ENCODE results near the gene DSTYK. TPM values are rescaled to one million over a fixed set of nuclear protein-coding genes. Genes with fewer than 3 reads are reported as not detected.

Gene DSTYK
- polyA plus RNA-seq (ENCODE audit: insufficient read length), result 7.5 TPM

- peak; percentile 88 for DNase-seq (ENCODE audit: low read depth)
Observed at GRCh38 chr1:205211169-205211838, at the start of gene DSTYK. Gene DSTYK, minus strand, starts transcription at chr1:205211702. Its CDS starts 167 bp downstream, at chr1:205211535.

- no peak for DNase-seq (ENCODE audit: low read depth)
Observed at GRCh38 chr1:205259998-205260397, 48.5 kb upstream of the DSTYK start.

- no peak for DNase-seq (ENCODE audit: low read depth)
Observed at GRCh38 chr1:205259324-205259832, 47.9 kb upstream of the DSTYK start.

GRCh38 chr1:205258719-205259118, 47.2 kb upstream of the DSTYK start:
- DNase-seq (ENCODE audit: low read depth), result no peak

GRCh38 chr1:205258261-205258691, 46.8 kb upstream of the DSTYK start:
- no peak for DNase-seq (ENCODE audit: low read depth)

- DNase-seq (ENCODE audit: low read depth), result no peak
Observed at GRCh38 chr1:205257735-205258134, 46.2 kb upstream of the DSTYK start.

GRCh38 chr1:205256951-205257625, 45.6 kb upstream of the DSTYK start:
- no peak for DNase-seq (ENCODE audit: low read depth)

GRCh38 chr1:205255941-205256780, 44.7 kb upstream of the DSTYK start:
- peak; percentile 87 for DNase-seq (ENCODE audit: low read depth)

- DNase-seq (ENCODE audit: low read depth), result no peak
Observed at GRCh38 chr1:205251576-205251975, 40.1 kb upstream of the DSTYK start.

GRCh38 chr1:205250699-205251098, 39.2 kb upstream of the DSTYK start:
- no peak for DNase-seq (ENCODE audit: low read depth)

- DNase-seq (ENCODE audit: low read depth), result no peak
Observed at GRCh38 chr1:205249651-205250050, 38.1 kb upstream of the DSTYK start.

GRCh38 chr1:205248793-205249601, 37.5 kb upstream of the DSTYK start:
- DNase-seq (ENCODE audit: low read depth), result no peak

- DNase-seq (ENCODE audit: low read depth), result no peak
Observed at GRCh38 chr1:205247130-205247921, 35.8 kb upstream of the DSTYK start.

GRCh38 chr1:205246351-205247119, 35.0 kb upstream of the DSTYK start:
- DNase-seq (ENCODE audit: low read depth), result no peak

- no peak for DNase-seq (ENCODE audit: low read depth)
Observed at GRCh38 chr1:205245096-205245495, 33.6 kb upstream of the DSTYK start.

GRCh38 chr1:205244384-205244783, 32.9 kb upstream of the DSTYK start:
- DNase-seq (ENCODE audit: low read depth), result no peak

- no peak for DNase-seq (ENCODE audit: low read depth)
Observed at GRCh38 chr1:205243350-205244191, 32.1 kb upstream of the DSTYK start.

- no peak for DNase-seq (ENCODE audit: low read depth)
Observed at GRCh38 chr1:205241366-205242030, 30.0 kb upstream of the DSTYK start.
